ENCODE results near the gene TLN1.
A peak's percentile ranks its signal among the peaks of the same experiment; 100 is the strongest.

Gene TLN1

DNA sequence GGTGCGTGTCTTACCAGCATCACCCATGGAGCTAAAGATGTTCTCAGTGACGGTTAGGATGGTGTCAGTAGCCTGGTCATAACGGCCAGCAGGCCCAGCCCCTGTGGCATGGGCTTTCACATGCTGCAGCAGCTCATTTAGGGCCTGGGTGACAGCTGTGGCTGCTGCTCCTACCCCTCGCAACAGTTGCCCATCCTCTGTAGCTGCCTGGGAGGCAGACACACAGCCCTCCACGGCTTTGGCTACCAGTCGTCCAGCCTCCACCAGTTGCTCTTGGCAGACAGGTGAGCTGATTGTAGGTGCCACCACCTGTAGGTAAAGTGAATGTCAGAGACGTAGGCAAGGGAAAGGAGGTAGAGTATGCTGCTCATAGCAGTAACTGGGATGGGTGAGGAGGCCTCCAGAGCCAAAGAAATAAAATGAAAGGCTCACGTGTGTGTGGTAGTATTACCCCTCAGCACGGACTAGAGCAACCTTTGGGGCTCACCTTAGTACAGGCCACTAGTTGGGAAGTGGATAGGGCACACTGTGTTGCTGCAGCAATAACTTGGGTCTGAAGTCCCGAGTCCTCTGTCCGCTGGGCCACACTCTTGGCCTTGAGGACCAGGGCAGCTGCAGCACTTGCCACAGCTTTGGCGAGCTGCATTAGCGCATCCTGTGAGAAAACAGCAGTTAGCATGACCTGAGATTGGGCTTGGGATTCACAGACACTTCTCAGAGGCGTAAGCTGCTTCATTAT lies 14.7 kb downstream of the TLN1 start:
- DNase-seq (ENCODE audit: low spot score): no peak
- H4K8ac ChIP-seq (ENCODE audit: low read depth, low read length): no peak overlapping the region
- H3K4me1 ChIP-seq (ENCODE audit: control insufficient read depth in 2 of 2, insufficient read depth in 1 of 2, low read depth in 1 of 2, low read length in 2 of 2): no peaks in the 10 kb centered on the region
- H3K4ac ChIP-seq (ENCODE audit: low read length): no peak overlapping the region
- no peak overlapping the region for H2BK15ac ChIP-seq (ENCODE audit: low read length)
- no peak overlapping the region for H2AK5ac ChIP-seq (ENCODE audit: low read depth, low read length)
- H3K27me3 ChIP-seq (ENCODE audit: control insufficient read depth in 3 of 3, insufficient read depth in 3 of 3, low read depth in 1 of 3, low read length in 3 of 3): no peaks in the 10 kb centered on the region
- peaks cover 81 to 98% of the 10 kb centered on the region in 2 donors for H3K36me3 ChIP-seq (replicated peaks in 1 of 2; ENCODE audit: control insufficient read depth in 2 of 2, insufficient read depth in 2 of 2, low read length in 2 of 2)
- H2BK12ac ChIP-seq (ENCODE audit: low read length): no peak overlapping the region
- no peak overlapping the region for H3K14ac ChIP-seq (ENCODE audit: low read length)
- H3K9ac ChIP-seq (ENCODE audit: low read depth, low read length, poor library complexity): no peak overlapping the region
- no peak overlapping the region for H4K91ac ChIP-seq (ENCODE audit: low read depth, low read length, poor library complexity)
- no peak overlapping the region for H2BK120ac ChIP-seq (ENCODE audit: low read depth, low read length)
- H2AFZ ChIP-seq (ENCODE audit: low read length): no peak overlapping the region
- H3K23ac ChIP-seq (ENCODE audit: low read depth, low read length, poor library complexity): peak overlapping the region; percentile 49
- no peak overlapping the region for H3K27ac ChIP-seq (replicated peaks; ENCODE audit: low read length)
- no peak overlapping the region for H3K18ac ChIP-seq (ENCODE audit: low read length)
- H3K9me3 ChIP-seq (replicated peaks in 1 of 2; ENCODE audit: control insufficient read depth in 2 of 2, insufficient read depth in 1 of 2, low read depth in 1 of 2, low read length in 2 of 2): no peaks in the 10 kb centered on the region
- H3K4me2 ChIP-seq (ENCODE audit: insufficient read depth, low read length, poor library complexity, severe bottlenecking): no peak overlapping the region
- no peak overlapping the region for H2BK5ac ChIP-seq (ENCODE audit: low read length)
- no CpG with 5 or more reads among the region's 14 CpGs for WGBS, 2 donors (ENCODE audit: extremely low coverage in 2 of 2, insufficient read length in 2 of 2, insufficient replicate concordance in 1 of 2)
- H3K79me1 ChIP-seq (ENCODE audit: low read depth, low read length): peaks cover 2% of the 10 kb centered on the region
- peak overlapping the region in 1 of 2 donors; percentile 11 for H3K4me3 ChIP-seq (ENCODE audit: low read length in 2 of 2)

DNA sequence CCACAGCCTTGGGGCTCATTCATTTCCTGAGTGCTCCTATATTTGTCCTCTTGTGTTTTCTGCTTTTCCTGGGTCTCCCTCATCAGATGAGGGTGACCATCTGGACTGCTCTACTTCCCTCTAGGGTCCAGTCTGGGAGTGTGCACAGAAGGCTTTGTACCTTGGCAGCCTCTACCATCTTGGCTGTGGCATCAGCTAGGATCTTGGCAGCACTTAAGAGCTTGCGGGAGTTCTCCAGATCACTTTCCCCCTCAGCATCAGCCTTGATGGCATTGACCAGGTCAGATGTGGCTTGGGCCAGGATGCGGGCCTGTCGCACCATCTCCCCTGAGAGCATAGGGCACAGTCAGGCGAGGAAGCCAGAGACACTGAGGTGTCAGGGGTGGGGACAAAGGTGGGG lies 15.8 kb downstream of the TLN1 start:
- no CpG with 5 or more reads among the region's 4 CpGs for WGBS, 2 donors (ENCODE audit: extremely low coverage in 2 of 2, insufficient read length in 2 of 2, insufficient replicate concordance in 1 of 2)
- Histone ChIP-seq H3K4ac (ENCODE audit: low read length) (no peak overlapping the region), H3K27me3 (ENCODE audit: control insufficient read depth in 3 of 3, insufficient read depth in 3 of 3, low read depth in 1 of 3, low read length in 3 of 3) (no peaks in the 10 kb centered on the region), H3K9me3 (replicated peaks in 1 of 2; ENCODE audit: control insufficient read depth in 2 of 2, insufficient read depth in 1 of 2, low read depth in 1 of 2, low read length in 2 of 2) (no peaks in the 10 kb centered on the region), H2BK12ac (ENCODE audit: low read length) (no peak overlapping the region), H3K4me2 (ENCODE audit: insufficient read depth, low read length, poor library complexity, severe bottlenecking) (no peak overlapping the region), H3K14ac (ENCODE audit: low read length) (no peak overlapping the region), H2BK5ac (ENCODE audit: low read length) (no peak overlapping the region), H3K18ac (ENCODE audit: low read length) (no peak overlapping the region), H2AK5ac (ENCODE audit: low read depth, low read length) (no peak overlapping the region), H4K8ac (ENCODE audit: low read depth, low read length) (no peak overlapping the region), H3K36me3 (replicated peaks in 1 of 2; ENCODE audit: control insufficient read depth in 2 of 2, insufficient read depth in 2 of 2, low read length in 2 of 2) (peaks cover 78 to 98% of the 10 kb centered on the region in 2 donors), H3K27ac (replicated peaks; ENCODE audit: low read length) (no peak overlapping the region), H3K79me1 (ENCODE audit: low read depth, low read length) (peaks cover 2% of the 10 kb centered on the region), H2BK15ac (ENCODE audit: low read length) (no peak overlapping the region), H3K4me3 (ENCODE audit: low read length in 2 of 2) (no peak overlapping the region), H4K91ac (ENCODE audit: low read depth, low read length, poor library complexity) (no peak overlapping the region), H2AFZ (ENCODE audit: low read length) (no peak overlapping the region), H3K4me1 (ENCODE audit: control insufficient read depth in 2 of 2, insufficient read depth in 1 of 2, low read depth in 1 of 2, low read length in 2 of 2) (no peaks in the 10 kb centered on the region), H2BK120ac (ENCODE audit: low read depth, low read length) (no peak overlapping the region), H3K9ac (ENCODE audit: low read depth, low read length, poor library complexity) (no peak overlapping the region), H3K23ac (ENCODE audit: low read depth, low read length, poor library complexity) (no peak overlapping the region)
- DNase-seq (ENCODE audit: low spot score): no peak

DNA sequence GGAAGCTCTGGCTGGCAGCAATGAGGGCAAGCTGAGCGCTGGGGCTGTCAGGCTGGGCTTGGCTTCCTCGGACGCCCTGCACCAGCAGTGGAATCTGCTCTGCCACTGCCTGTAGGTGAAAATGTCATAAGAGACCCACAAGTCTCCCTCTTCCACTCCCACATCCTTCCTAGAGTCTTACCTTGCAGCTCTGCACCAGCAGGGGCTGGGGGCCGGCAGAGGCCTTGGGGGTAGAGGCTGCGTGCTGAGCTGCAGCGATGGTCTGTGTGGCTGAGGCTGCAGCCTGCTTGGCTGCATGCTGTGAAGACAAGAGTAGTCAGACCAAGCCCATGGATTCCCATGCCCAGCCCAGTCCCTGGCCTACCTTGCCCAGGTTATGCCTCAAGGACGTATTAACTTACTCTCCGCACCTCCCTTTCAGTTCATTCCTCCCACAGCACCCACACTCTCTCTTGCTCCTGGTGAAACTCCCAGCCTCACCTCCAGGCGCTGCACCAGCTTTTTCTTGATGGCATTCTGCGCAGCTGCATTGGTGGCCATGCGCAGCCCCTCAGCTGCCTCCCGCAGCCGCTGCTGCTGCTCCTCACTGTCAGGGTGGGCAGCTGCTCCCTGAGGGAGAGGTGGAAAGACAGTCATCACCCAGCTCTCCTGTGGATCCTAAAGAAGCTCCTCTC lies 17.3 kb downstream of the TLN1 start:
- no peak for DNase-seq (ENCODE audit: low spot score)
- H3K36me3 ChIP-seq (replicated peaks in 1 of 2; ENCODE audit: control insufficient read depth in 2 of 2, insufficient read depth in 2 of 2, low read length in 2 of 2): peaks cover 80 to 96% of the 10 kb centered on the region in 2 donors
- no peak overlapping the region for H2BK5ac ChIP-seq (ENCODE audit: low read length)
- H3K23ac ChIP-seq (ENCODE audit: low read depth, low read length, poor library complexity): peak overlapping the region; percentile 2
- no peak overlapping the region for H3K9ac ChIP-seq (ENCODE audit: low read depth, low read length, poor library complexity)
- H3K18ac ChIP-seq (ENCODE audit: low read length): no peak overlapping the region
- H3K4ac ChIP-seq (ENCODE audit: low read length): no peak overlapping the region
- no peak overlapping the region for H2BK15ac ChIP-seq (ENCODE audit: low read length)
- H3K27me3 ChIP-seq (ENCODE audit: control insufficient read depth in 3 of 3, insufficient read depth in 3 of 3, low read depth in 1 of 3, low read length in 3 of 3): no peaks in the 10 kb centered on the region
- no CpG with 5 or more reads among the region's 13 CpGs for WGBS, 2 donors (ENCODE audit: extremely low coverage in 2 of 2, insufficient read length in 2 of 2, insufficient replicate concordance in 1 of 2)
- H3K4me1 ChIP-seq (ENCODE audit: control insufficient read depth in 2 of 2, insufficient read depth in 1 of 2, low read depth in 1 of 2, low read length in 2 of 2): no peaks in the 10 kb centered on the region
- H2AK5ac ChIP-seq (ENCODE audit: low read depth, low read length): no peak overlapping the region
- H3K9me3 ChIP-seq (replicated peaks in 1 of 2; ENCODE audit: control insufficient read depth in 2 of 2, insufficient read depth in 1 of 2, low read depth in 1 of 2, low read length in 2 of 2): no peaks in the 10 kb centered on the region
- H2AFZ ChIP-seq (ENCODE audit: low read length): no peak overlapping the region
- H4K91ac ChIP-seq (ENCODE audit: low read depth, low read length, poor library complexity): no peak overlapping the region
- no peak overlapping the region for H3K14ac ChIP-seq (ENCODE audit: low read length)
- H3K4me2 ChIP-seq (ENCODE audit: insufficient read depth, low read length, poor library complexity, severe bottlenecking): no peak overlapping the region
- H2BK120ac ChIP-seq (ENCODE audit: low read depth, low read length): no peak overlapping the region
- no peak overlapping the region for H3K27ac ChIP-seq (replicated peaks; ENCODE audit: low read length)
- no peak overlapping the region for H4K8ac ChIP-seq (ENCODE audit: low read depth, low read length)
- peaks cover 2% of the 10 kb centered on the region for H3K79me1 ChIP-seq (ENCODE audit: low read depth, low read length)
- no peak overlapping the region for H2BK12ac ChIP-seq (ENCODE audit: low read length)
- no peak overlapping the region for H3K4me3 ChIP-seq (ENCODE audit: low read length in 2 of 2)

DNA sequence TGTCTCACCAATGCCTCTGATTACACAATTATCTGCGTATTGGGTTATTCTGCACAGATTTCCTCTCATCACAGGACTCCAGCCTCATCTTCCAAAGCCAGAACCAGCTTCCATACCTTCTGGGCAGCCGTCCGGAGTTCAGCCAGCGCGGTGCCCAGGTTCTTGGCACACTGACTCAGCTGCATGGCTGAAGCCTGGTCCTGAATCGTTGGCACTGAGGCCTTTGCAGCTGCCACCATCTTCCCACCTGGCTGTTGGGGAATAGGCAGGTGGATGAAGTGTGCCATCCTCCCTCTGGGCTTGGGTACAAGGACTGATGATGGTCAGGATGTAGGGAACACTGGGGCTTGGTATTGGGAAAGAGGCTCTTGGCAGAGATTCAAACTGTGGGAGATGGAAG lies 17.9 kb downstream of the TLN1 start:
- no peak overlapping the region for H4K8ac ChIP-seq (ENCODE audit: low read depth, low read length)
- H3K36me3 ChIP-seq (replicated peaks in 1 of 2; ENCODE audit: control insufficient read depth in 2 of 2, insufficient read depth in 2 of 2, low read length in 2 of 2): peaks cover 75 to 94% of the 10 kb centered on the region in 2 donors

More for the DNA sequence above, 17.9 kb downstream of the TLN1 start:
- no CpG with 5 or more reads among the region's 6 CpGs for WGBS, 2 donors (ENCODE audit: extremely low coverage in 2 of 2, insufficient read length in 2 of 2, insufficient replicate concordance in 1 of 2)
- H3K4me3 ChIP-seq (ENCODE audit: low read length in 2 of 2): no peak overlapping the region
- H3K4me2 ChIP-seq (ENCODE audit: insufficient read depth, low read length, poor library complexity, severe bottlenecking): no peak overlapping the region
- H2BK12ac ChIP-seq (ENCODE audit: low read length): no peak overlapping the region
- H3K4me1 ChIP-seq (ENCODE audit: control insufficient read depth in 2 of 2, insufficient read depth in 1 of 2, low read depth in 1 of 2, low read length in 2 of 2): no peaks in the 10 kb centered on the region
- no peak overlapping the region for H2BK15ac ChIP-seq (ENCODE audit: low read length)
- no peak overlapping the region for H2AK5ac ChIP-seq (ENCODE audit: low read depth, low read length)
- no peak overlapping the region for H4K91ac ChIP-seq (ENCODE audit: low read depth, low read length, poor library complexity)
- H3K27ac ChIP-seq (replicated peaks; ENCODE audit: low read length): no peak overlapping the region
- no peak overlapping the region for H3K4ac ChIP-seq (ENCODE audit: low read length)
- no peaks in the 10 kb centered on the region for H3K9me3 ChIP-seq (replicated peaks in 1 of 2; ENCODE audit: control insufficient read depth in 2 of 2, insufficient read depth in 1 of 2, low read depth in 1 of 2, low read length in 2 of 2)
- H3K79me1 ChIP-seq (ENCODE audit: low read depth, low read length): peaks cover 2% of the 10 kb centered on the region
- H2BK120ac ChIP-seq (ENCODE audit: low read depth, low read length): no peak overlapping the region
- H3K9ac ChIP-seq (ENCODE audit: low read depth, low read length, poor library complexity): no peak overlapping the region
- no peaks in the 10 kb centered on the region for H3K27me3 ChIP-seq (ENCODE audit: control insufficient read depth in 3 of 3, insufficient read depth in 3 of 3, low read depth in 1 of 3, low read length in 3 of 3)
- H3K23ac ChIP-seq (ENCODE audit: low read depth, low read length, poor library complexity): no peak overlapping the region
- no peak for DNase-seq (ENCODE audit: low spot score)
- no peak overlapping the region for H2AFZ ChIP-seq (ENCODE audit: low read length)
- no peak overlapping the region for H2BK5ac ChIP-seq (ENCODE audit: low read length)
- no peak overlapping the region for H3K18ac ChIP-seq (ENCODE audit: low read length)
- no peak overlapping the region for H3K14ac ChIP-seq (ENCODE audit: low read length)

Data from neuronal stem cell (in vitro differentiated cells).